ENCODE results near the gene CHCHD1. TPM values are rescaled to one million over a fixed set of nuclear protein-coding genes. Genes with fewer than 3 reads are reported as not detected.

CHCHD1 gene
- total and polyA plus RNA-seq, 2 experiments from 2014 or later: 45.3 to 95.2 TPM

- Histone ChIP-seq H3K4me2 (peak overlapping the region; percentile 79), H3K79me2 (peaks cover 67% of the 10 kb centered on the region)
These were observed 38.4 kb upstream of the CHCHD1 start for GRCh38 chr10:73743327-73743904.

GRCh38 chr10:73743905-73744663 lies 37.8 kb upstream of the CHCHD1 start, which contains the start of gene SEC24C:
SEC24C (plus strand) TSS chr10:73744372; CDS start chr10:73746833, 2,461 bp downstream.
- peak within 1 kb of the TSS; percentile 93 for H3K4me2 ChIP-seq
- no peaks in the 10 kb centered on the region for H4K20me1 ChIP-seq (ENCODE audit: insufficient read depth, poor library complexity, severe bottlenecking)
- TF ChIP-seq CTCF (IDR thresholded peaks at IDR 0.05; ENCODE audit: poor library complexity) (no peak), EZH2phosphoT487 (IDR thresholded peaks at IDR 0.05; ENCODE audit: low read depth, severe bottlenecking, unreplicated experiment) (no peak), EZH2 (IDR thresholded peaks at IDR 0.05; ENCODE audit: borderline replicate concordance) (no peak)
- H3K4me3 ChIP-seq: peak within 1 kb of the TSS; percentile 72
- H3K9me2 ChIP-seq (replicated peaks; ENCODE audit: insufficient read depth): no peaks in the 10 kb centered on the region
- no peaks in the 10 kb centered on the region for H3K27me3 ChIP-seq
- peak within 1 kb of the TSS; percentile 97 for H3K27ac ChIP-seq
- peaks cover 74% of the 10 kb centered on the region for H3K79me2 ChIP-seq
- H3K9me3 ChIP-seq (ENCODE audit: low read depth): no peaks in the 10 kb centered on the region
- no peaks in the 10 kb centered on the region for H3K36me3 ChIP-seq (replicated peaks; ENCODE audit: insufficient read depth, low read depth)
- 1% methylated on average over 36 of the region's 36 CpGs for WGBS (ENCODE audit: low lambda C conversion rate, missing lambda C conversion rate)
- H2AFZ ChIP-seq: peak within 1 kb of the TSS; percentile 67
- peak; percentile 98 for DNase-seq (ENCODE audit: low spot score)
- peaks cover 19% of the 10 kb centered on the region for H3K4me1 ChIP-seq (ENCODE audit: insufficient read depth)

More at GRCh38 chr10:73743327-73743904, 38.4 kb upstream of the CHCHD1 start:
- no peaks in the 10 kb centered on the region for H3K9me3 ChIP-seq (ENCODE audit: low read depth)
- H3K4me3 ChIP-seq: peak overlapping the region; percentile 47
- peak overlapping the region; percentile 67 for H2AFZ ChIP-seq
- H3K4me1 ChIP-seq (ENCODE audit: insufficient read depth): peaks cover 19% of the 10 kb centered on the region
- TF ChIP-seq CTCF (IDR thresholded peaks at IDR 0.05; ENCODE audit: poor library complexity): no peak
- TF ChIP-seq EZH2phosphoT487 (IDR thresholded peaks at IDR 0.05; ENCODE audit: low read depth, severe bottlenecking, unreplicated experiment): no peak
- TF ChIP-seq EZH2 (IDR thresholded peaks at IDR 0.05; ENCODE audit: borderline replicate concordance): no peak
- H3K27ac ChIP-seq: peak overlapping the region; percentile 97
- H3K27me3 ChIP-seq: no peaks in the 10 kb centered on the region
- WGBS (ENCODE audit: low lambda C conversion rate, missing lambda C conversion rate): 36% methylated on average over 6 of the region's 6 CpGs
- no peaks in the 10 kb centered on the region for H3K9me2 ChIP-seq (replicated peaks; ENCODE audit: insufficient read depth)
- no peak for DNase-seq (ENCODE audit: low spot score)
- H4K20me1 ChIP-seq (ENCODE audit: insufficient read depth, poor library complexity, severe bottlenecking): no peaks in the 10 kb centered on the region
- no peaks in the 10 kb centered on the region for H3K36me3 ChIP-seq (replicated peaks; ENCODE audit: insufficient read depth, low read depth)

GRCh38 chr10:73744664-73744975 lies 37.2 kb upstream of the CHCHD1 start:
- peak overlapping the region; percentile 72 for H3K4me3 ChIP-seq
- H3K36me3 ChIP-seq (replicated peaks; ENCODE audit: insufficient read depth, low read depth): no peaks in the 10 kb centered on the region
- DNase-seq (ENCODE audit: low spot score): peak; percentile 85
- 0% methylated on average over 10 of the region's 10 CpGs for WGBS (ENCODE audit: low lambda C conversion rate, missing lambda C conversion rate)
- H3K9me2 ChIP-seq (replicated peaks; ENCODE audit: insufficient read depth): no peaks in the 10 kb centered on the region
- H3K9me3 ChIP-seq (ENCODE audit: low read depth): no peaks in the 10 kb centered on the region
- peak overlapping the region; percentile 97 for H3K27ac ChIP-seq
- peak overlapping the region; percentile 52 for H2AFZ ChIP-seq
- TF ChIP-seq CTCF (IDR thresholded peaks at IDR 0.05; ENCODE audit: poor library complexity) (no peak), EZH2 (IDR thresholded peaks at IDR 0.05; ENCODE audit: borderline replicate concordance) (no peak), EZH2phosphoT487 (IDR thresholded peaks at IDR 0.05; ENCODE audit: low read depth, severe bottlenecking, unreplicated experiment) (no peak)
- no peaks in the 10 kb centered on the region for H4K20me1 ChIP-seq (ENCODE audit: insufficient read depth, poor library complexity, severe bottlenecking)
- no peaks in the 10 kb centered on the region for H3K27me3 ChIP-seq
- peak overlapping the region; percentile 93 for H3K4me2 ChIP-seq
- H3K79me2 ChIP-seq: peaks cover 77% of the 10 kb centered on the region
- peaks cover 19% of the 10 kb centered on the region for H3K4me1 ChIP-seq (ENCODE audit: insufficient read depth)
